Suppressor macrophage treated with lipopolysaccharide for 4 hours (primary cell): ENCODE measurements around the gene CASP7.
"Not testable (repeated sequence)": the region's sequence is repeated elsewhere in the genome, so short reads cannot be mapped to it uniquely, and the experiment has no call there.

ENCODE experiments used
- DNase-seq: peaks from one replicate; pipeline ENCODE4 v3.0.0-alpha.2; 2020

The CASP7 gene

DNA sequence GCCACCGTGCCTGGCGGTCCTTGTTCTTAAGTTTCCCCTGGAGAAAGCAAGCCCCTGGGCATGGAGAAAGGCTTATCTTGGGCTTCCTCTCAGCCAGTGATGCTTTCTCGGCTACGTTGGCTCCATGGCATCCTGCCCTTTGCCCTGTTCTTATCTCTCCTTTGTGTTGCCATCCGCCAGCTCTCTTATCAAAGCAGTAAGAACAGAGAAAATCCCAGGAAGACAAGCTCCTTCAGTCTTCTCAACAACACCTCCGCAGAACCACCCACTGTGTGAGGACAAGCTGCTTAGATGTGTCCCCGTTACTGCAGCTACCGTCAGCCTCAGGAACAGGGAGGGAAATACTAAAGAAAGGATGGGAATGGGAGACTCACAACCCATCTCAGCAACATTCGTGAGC, 75.1 kb downstream of the CASP7 start:
- no peak for DNase-seq

- no peak for DNase-seq
Measured at GRCh38 chr10:113756940-113757543, 77.3 kb downstream of the CASP7 start.

DNA sequence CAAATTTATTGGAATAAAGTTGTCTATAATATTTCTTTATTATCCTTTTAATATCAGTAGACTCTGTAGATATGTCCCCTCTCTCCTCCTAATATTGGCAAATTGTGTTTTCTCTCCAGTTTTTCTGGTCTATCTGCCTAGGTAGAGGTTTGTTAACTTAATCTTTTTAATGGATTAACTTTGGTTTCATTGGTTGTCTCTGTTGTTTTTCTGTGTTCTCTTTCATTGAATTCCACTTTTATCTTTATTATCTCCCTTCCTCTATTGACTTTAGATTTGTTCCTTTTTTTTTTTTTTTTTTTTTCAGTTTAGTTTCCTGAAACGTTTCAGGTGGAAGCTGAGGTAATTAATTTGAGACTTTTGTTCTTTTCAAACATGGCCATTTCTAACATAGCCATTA, 82.4 kb downstream of the CASP7 start:
- no peak for DNase-seq

- no peak for DNase-seq
Measured at GRCh38 chr10:113764582-113764981, 84.9 kb downstream of the CASP7 start.

DNA sequence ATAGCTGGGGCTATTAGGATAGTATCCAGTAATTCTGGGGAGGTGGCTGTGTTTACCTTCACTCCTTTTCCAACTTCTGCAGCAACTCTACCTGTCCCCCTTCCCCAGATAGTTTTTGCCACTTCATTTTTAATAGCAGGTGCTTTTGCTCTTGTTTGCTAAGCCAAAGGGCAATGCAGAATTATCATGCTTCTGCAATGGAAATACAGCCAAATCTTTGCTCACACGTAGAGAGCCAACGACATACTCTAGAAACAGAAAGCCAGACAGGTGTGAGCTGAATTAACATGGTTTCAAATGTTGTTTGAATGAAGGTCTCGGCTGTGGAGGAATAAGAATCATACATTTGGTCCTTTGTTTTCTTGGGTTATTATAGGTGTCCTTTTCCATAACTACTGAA, 86.2 kb downstream of the CASP7 start:
- no peak for DNase-seq

GRCh38 chr10:113767222-113767621, 87.5 kb downstream of the CASP7 start:
- no peak for DNase-seq

- DNase-seq: no peak
Measured at GRCh38 chr10:113770346-113770745, 90.6 kb downstream of the CASP7 start.

DNA sequence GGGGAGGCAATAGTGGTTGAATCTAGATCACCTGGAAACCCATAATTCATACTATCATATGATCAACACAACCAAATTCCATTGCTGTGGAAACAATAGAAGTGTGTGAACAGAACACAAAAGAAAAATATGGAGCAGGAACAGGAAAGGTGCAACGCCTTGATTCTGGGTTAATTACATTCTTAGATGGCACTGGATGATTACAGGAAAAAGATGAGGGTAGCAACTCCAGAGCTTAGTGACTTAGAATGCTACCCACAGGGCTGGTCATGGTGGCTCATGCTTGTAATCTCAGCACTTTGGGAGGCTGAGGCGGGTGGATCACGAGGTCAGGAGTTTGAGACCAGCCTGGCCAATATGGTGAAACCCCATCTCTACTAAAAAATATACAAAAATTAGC, 91.4 kb downstream of the CASP7 start:
- DNase-seq: not testable (repeated sequence)

- no peak for DNase-seq
Measured at GRCh38 chr10:113775686-113776294, 96.1 kb downstream of the CASP7 start.

DNA sequence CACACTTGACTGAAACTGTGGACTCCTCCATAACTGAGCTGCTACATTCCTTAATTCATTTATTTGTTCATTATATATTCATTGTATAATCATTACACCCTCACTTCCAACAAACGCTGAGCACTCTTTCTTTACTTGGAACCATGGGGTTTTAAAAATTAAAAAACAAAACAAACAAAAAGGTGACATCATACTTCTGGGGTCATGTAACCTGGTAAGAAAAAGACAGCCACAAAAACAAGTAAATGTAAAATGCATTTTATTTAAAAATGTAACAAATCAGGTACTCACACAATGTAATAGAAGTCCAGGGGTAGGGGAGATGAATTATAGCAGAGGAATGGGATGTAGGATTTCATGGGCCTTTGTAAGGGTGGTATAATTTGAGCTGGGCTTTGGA, 96.8 kb downstream of the CASP7 start:
- DNase-seq: no peak
